Endodermal cell (in vitro differentiated cells): ENCODE measurements around the gene METTL16. TPM values are rescaled to one million over a fixed set of nuclear protein-coding genes. Genes with fewer than 3 reads are reported as not detected.

Experiments used
- DNase-seq: peaks from one replicate; pipeline ENCODE4 v3.0.0-alpha.2; 2017
- H3K27ac ChIP-seq: 2 replicates; pipeline ENCODE4 v1.5.1; 2013; ENCODE audit warnings: mild to moderate bottlenecking, low read depth, low read length, moderate library complexity
- H3K27me3 ChIP-seq: 2 replicates; pipeline ENCODE4 v1.6.1; 2013; ENCODE audit warnings: mild to moderate bottlenecking, low read length, moderate library complexity; ENCODE audit not compliant: insufficient read depth, control insufficient read depth, poor library complexity, severe bottlenecking
- H3K36me3 ChIP-seq: 2 replicates; pipeline ENCODE4 v1.7.0; 2013; ENCODE audit warnings: mild to moderate bottlenecking, low read length, moderate library complexity; ENCODE audit not compliant: control insufficient read depth, insufficient read depth
- H3K4me1 ChIP-seq: one replicate; pipeline ENCODE4 v1.7.0; 2013; ENCODE audit warnings: low read length; ENCODE audit not compliant: control insufficient read depth, insufficient read depth
- H3K4me3 ChIP-seq: 2 replicates; pipeline ENCODE4 v1.5.1; 2013; ENCODE audit warnings: mild to moderate bottlenecking, low read length, moderate library complexity
- H3K9ac ChIP-seq: 2 replicates; pipeline ENCODE4 v1.6.1; 2013; ENCODE audit warnings: mild to moderate bottlenecking, low read length, moderate library complexity; ENCODE audit not compliant: poor library complexity, severe bottlenecking; ENCODE audit errors: extremely low read depth
- H3K9me3 ChIP-seq: 2 replicates; pipeline ENCODE4 v1.6.1; 2013; ENCODE audit warnings: mild to moderate bottlenecking, low read length, moderate library complexity; ENCODE audit not compliant: control insufficient read depth
- H3K27ac Mint-ChIP-seq: 2 replicates; pipeline ENCODE4 v1.8.0; 2020; ENCODE audit warnings: mixed read lengths
- H3K27me3 Mint-ChIP-seq: 2 replicates; pipeline ENCODE4 v1.8.0; 2021; ENCODE audit warnings: mild to moderate bottlenecking, mixed read lengths; ENCODE audit not compliant: insufficient read depth
- H3K36me3 Mint-ChIP-seq: 2 replicates; pipeline ENCODE4 v1.8.0; 2020; ENCODE audit warnings: low read depth, mixed read lengths
- H3K4me1 Mint-ChIP-seq: 2 replicates; pipeline ENCODE4 v1.8.0; 2020; ENCODE audit warnings: mixed read lengths
- H3K4me3 Mint-ChIP-seq: 2 replicates; pipeline ENCODE4 v1.8.0; 2020; ENCODE audit warnings: mild to moderate bottlenecking, moderate library complexity, mixed read lengths
- H3K9me3 Mint-ChIP-seq: 2 replicates; pipeline ENCODE4 v1.8.0; 2020; ENCODE audit warnings: mild to moderate bottlenecking, mixed read lengths
- CTCF ChIP-seq: fragments of 200-600 bp; sonication (generic); conservative IDR thresholded peaks from 2 replicates; pipeline ENCODE4 v1.5.0; 2021; ENCODE audit warnings: antibody characterized with exemption, mild to moderate bottlenecking
- WGBS, 2 experiments: methylation state at CpG; one replicate each; pipeline versions ENCODE4 v1.1.5 to v1.1.7; 2013; ENCODE audit warnings: missing lambda C conversion rate in 2 of 2, mixed read lengths in 1 of 2; ENCODE audit not compliant: insufficient coverage in 1 of 2, insufficient read length in 1 of 2; 5-methylcytosine and 5-hydroxymethylcytosine counted together
- total RNA-seq, 2 donors: library from RNA; stranded (reverse); fragmentation: NEBNext Ultra II Directional in 1 of 2; extraction: Animal tissue kit (Norgen Biotek cat#: 25700) in 1 of 2; gene quantifications; 2 replicates in 1 of 2; 3 replicates in 1 of 2; pipeline ENCODE4 v1.2.1, GENCODE V29; 2021

Gene METTL16
- total RNA-seq, 2 donors from 2014 or later = 51.5 to 59.6 TPM

DNA sequence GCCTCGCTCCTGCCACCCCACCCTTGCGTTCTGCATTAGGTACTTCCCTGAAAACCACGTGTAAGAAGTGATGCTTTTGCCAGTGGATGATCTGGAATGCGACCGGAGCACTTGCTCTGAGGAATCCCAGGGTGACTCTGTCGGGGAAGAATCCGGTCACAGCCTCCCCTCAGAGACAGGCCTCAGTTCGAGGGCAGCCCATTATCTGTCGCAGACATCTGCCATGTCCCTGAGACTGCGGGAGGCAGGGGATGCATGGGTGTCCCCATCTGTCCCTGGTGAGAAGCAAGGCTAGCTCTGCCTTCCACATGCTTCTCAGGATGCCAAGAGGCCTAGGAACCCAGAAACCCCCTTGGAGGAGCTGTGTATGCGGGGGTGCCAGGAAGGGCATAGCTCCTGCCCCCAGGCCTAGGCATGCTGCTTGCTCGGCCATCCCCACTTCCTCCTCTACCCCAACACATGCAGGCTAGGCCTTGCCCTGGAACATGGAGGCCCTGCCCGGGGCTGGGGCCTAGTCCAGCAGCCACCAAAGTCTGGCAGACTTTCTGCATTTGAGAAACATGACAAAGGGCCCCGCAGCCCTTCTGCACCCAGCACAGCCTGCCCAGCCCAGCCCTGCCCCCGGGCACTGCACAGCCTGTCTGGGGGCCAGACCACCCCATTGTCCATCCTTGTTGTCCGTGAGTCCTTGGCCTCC is 131.3 kb downstream of the METTL16 start:
- H3K9me3 Mint-ChIP-seq = no peaks in the 10 kb centered on the region
- Histone ChIP-seq H3K4me3 (no peak overlapping the region), H3K9me3 (no peaks in the 10 kb centered on the region), H3K9ac (no peak overlapping the region), H3K27ac (no peak overlapping the region), H3K27me3 (no peaks in the 10 kb centered on the region), H3K36me3 (peaks cover 26% of the 10 kb centered on the region), H3K4me1 (peaks cover 3% of the 10 kb centered on the region)
- peaks cover 14% of the 10 kb centered on the region for H3K36me3 Mint-ChIP-seq
- H3K27me3 Mint-ChIP-seq = no peaks in the 10 kb centered on the region
- TF ChIP-seq CTCF = no peak
- H3K4me1 Mint-ChIP-seq = peaks cover 9% of the 10 kb centered on the region
- 92 to 96% methylated on average over 12 to 16 of the region's 16 CpGs for WGBS, 2 experiments
- no peak overlapping the region for H3K27ac Mint-ChIP-seq
- no peak for DNase-seq
- H3K4me3 Mint-ChIP-seq = no peak overlapping the region

DNA sequence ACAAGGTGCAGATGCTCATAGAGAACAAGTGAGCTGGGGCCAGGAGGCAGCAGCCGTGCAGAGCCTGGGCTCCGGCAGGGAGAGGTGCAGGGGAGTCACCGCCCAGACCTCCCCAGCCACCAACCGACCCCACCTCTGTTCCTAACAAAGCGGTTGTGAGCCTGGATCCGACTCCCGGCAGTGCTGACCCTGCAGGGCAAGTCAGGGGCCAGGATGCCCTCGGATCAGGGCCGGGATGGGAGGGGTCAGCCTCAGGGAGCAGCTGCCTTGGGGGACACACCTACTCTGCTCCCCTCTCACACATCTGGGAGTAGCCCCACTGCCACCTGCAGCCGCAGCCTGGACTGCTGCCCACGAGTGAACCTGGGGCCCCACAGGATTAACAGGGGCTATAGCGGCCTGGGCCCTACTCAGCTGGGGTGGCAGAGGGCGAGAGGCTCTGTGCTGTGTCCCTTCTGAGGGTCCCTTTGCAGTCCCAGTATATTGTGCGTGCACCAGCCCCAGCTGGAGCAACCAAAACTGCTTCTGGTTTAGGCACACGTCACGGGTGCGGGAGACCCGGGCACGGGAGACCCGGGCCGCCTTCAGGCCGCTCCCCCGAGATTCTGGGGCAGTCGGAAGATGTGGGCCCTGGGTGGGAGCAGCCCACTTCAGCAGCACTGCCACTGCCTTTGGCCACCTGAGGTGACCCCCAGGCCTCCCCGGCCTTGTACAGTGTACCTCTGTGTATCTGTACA is 132.0 kb downstream of the METTL16 start:
- peaks cover 27% of the 10 kb centered on the region for H3K36me3 ChIP-seq
- H3K4me3 Mint-ChIP-seq = no peak overlapping the region
- H3K27ac ChIP-seq = no peak overlapping the region
- 91 to 96% methylated on average over 23 to 25 of the region's 25 CpGs for WGBS, 2 experiments
- H3K4me1 ChIP-seq = peaks cover 3% of the 10 kb centered on the region
- no peaks in the 10 kb centered on the region for H3K27me3 ChIP-seq
- H3K9ac ChIP-seq = no peak overlapping the region
- H3K27me3 Mint-ChIP-seq = no peaks in the 10 kb centered on the region
- DNase-seq = no peak
- H3K9me3 ChIP-seq = no peaks in the 10 kb centered on the region
- TF ChIP-seq CTCF = no peak
- no peak overlapping the region for H3K27ac Mint-ChIP-seq
- peaks cover 14% of the 10 kb centered on the region for H3K36me3 Mint-ChIP-seq
- H3K4me1 Mint-ChIP-seq = peaks cover 9% of the 10 kb centered on the region
- no peak overlapping the region for H3K4me3 ChIP-seq
- H3K9me3 Mint-ChIP-seq = no peaks in the 10 kb centered on the region

GRCh38 chr17:2378905-2379304 is 132.8 kb downstream of the METTL16 start:
- WGBS, 2 experiments = 94 to 95% methylated on average over 7 to 11 of the region's 11 CpGs
- H3K9me3 Mint-ChIP-seq = no peaks in the 10 kb centered on the region
- Histone ChIP-seq H3K36me3 (peaks cover 27% of the 10 kb centered on the region), H3K4me3 (no peak overlapping the region), H3K9me3 (no peaks in the 10 kb centered on the region), H3K27me3 (no peaks in the 10 kb centered on the region), H3K9ac (no peak overlapping the region), H3K4me1 (peaks cover 3% of the 10 kb centered on the region), H3K27ac (no peak overlapping the region)
- H3K4me3 Mint-ChIP-seq = no peak overlapping the region
- peaks cover 7% of the 10 kb centered on the region for H3K4me1 Mint-ChIP-seq
- peak overlapping the region; percentile 36 for H3K27ac Mint-ChIP-seq
- no peak for DNase-seq
- TF ChIP-seq CTCF = no peak
- peaks cover 14% of the 10 kb centered on the region for H3K36me3 Mint-ChIP-seq
- no peaks in the 10 kb centered on the region for H3K27me3 Mint-ChIP-seq
